Measurements from ENCODE around the gene CDH5.

- no peak for TF ChIP-seq CTCF (conservative IDR thresholded peaks at IDR 0.05; ENCODE audit: low read depth, low read length)
- no peak for TF ChIP-seq POLR2A (IDR thresholded peaks at IDR 0.05; ENCODE audit: low read depth, low read length)
- TF ChIP-seq BHLHE40 (IDR thresholded peaks at IDR 0.05; ENCODE audit: low read depth, low read length), result no peak
- no peak for TF ChIP-seq MXI1 (IDR thresholded peaks at IDR 0.05; ENCODE audit: borderline replicate concordance, low read depth, low read length)
- TF ChIP-seq RCOR1 (IDR thresholded peaks at IDR 0.05; ENCODE audit: insufficient replicate concordance, low read length), result no peak
Observed at GRCh38 chr16:66440970-66441369, 74.5 kb downstream of the CDH5 start.

Data from IMR-90 (cell line).